ENCODE data around the gene C1QTNF7. TPM values are rescaled to one million over a fixed set of nuclear protein-coding genes. Genes with fewer than 3 reads are reported as not detected.

Gene C1QTNF7
- total and polyA plus RNA-seq, 2 of the 13 experiments (the other 11 are each of a cell fraction or from before 2014, with no cell fraction given), result not detected

- TF ChIP-seq ZFP90 (CRISPR knock-in tag; IDR thresholded peaks at IDR 0.05; ENCODE audit: borderline replicate concordance), result no peak
- no peak for TF ChIP-seq LCORL (IDR thresholded peaks at IDR 0.05)
- no peak for TF ChIP-seq LCORL (CRISPR knock-in tag; IDR thresholded peaks at IDR 0.05)
- TF ChIP-seq RFX5 (IDR thresholded peaks at IDR 0.05; ENCODE audit: low read depth, low read length), result no peak
- TF ChIP-seq MYC (CRISPR knock-in tag; IDR thresholded peaks at IDR 0.05; ENCODE audit: borderline replicate concordance), result no peak
- TF ChIP-seq ZNF816 (CRISPR knock-in tag; IDR thresholded peaks at IDR 0.05; ENCODE audit: borderline replicate concordance), result no peak
- TF ChIP-seq CENPBD1 (CRISPR knock-in tag; IDR thresholded peaks at IDR 0.05; ENCODE audit: borderline replicate concordance, low read depth), result no peak
- TF ChIP-seq ATF6 (CRISPR knock-in tag; conservative IDR thresholded peaks at IDR 0.05), result no peak
- no peak for TF ChIP-seq CREM (IDR thresholded peaks at IDR 0.05)
- TF ChIP-seq CREM (CRISPR knock-in tag; IDR thresholded peaks at IDR 0.05), result no peak
- peak; percentile 69 for TF ChIP-seq CTCF (CRISPR knock-in tag; IDR thresholded peaks at IDR 0.05)
- peak; percentile 60 for TF ChIP-seq STAG1 (CRISPR knock-in tag; IDR thresholded peaks at IDR 0.05)
- CTCF ChIA-PET (ENCODE audit: low intra/inter-chr PET ratio, low total read pairs), result interaction anchor here (0.7 to 1.3 kb wide), 2 partner anchors 219 to 226 kb away, joined by 3 to 6 read pairs; no protein-coding TSS in a partner anchor
- H3K9me3 ChIP-seq (ENCODE audit: low read length), result no peaks in the 10 kb centered on the region
- in situ Hi-C loops (cut with HindIII; ENCODE audit: extremely low pct_ligation_motif_present, low pct_unique_long_range_greater_than_20kb), result loop anchor here (5.0 kb wide), 1 partner anchor 220 kb away; no protein-coding TSS in a partner anchor
- no peak overlapping the region for H2AFZ ChIP-seq (ENCODE audit: low read length)
- H3K36me3 ChIP-seq (replicated peaks in 1 of 2; ENCODE audit: control insufficient read depth in 1 of 2, insufficient read depth in 2 of 2, low read length in 2 of 2), result no peaks in the 10 kb centered on the region
- no TSS peak for BruUV-seq (replicated peaks)
- H3K4me2 ChIP-seq (ENCODE audit: low read depth, low read length), result no peak overlapping the region
- POLR2A ChIA-PET, result no interaction called here
- intact Hi-C loops (cut with micrococcal nuclease; ENCODE audit: unreplicated experiment), result loop anchor here (1.0 kb wide), 1 partner anchor 226 kb away; no protein-coding TSS in a partner anchor
- no peaks in the 10 kb centered on the region for H3K4me1 ChIP-seq (ENCODE audit: insufficient read depth, low read length)
- H4K20me1 ChIP-seq (ENCODE audit: insufficient read depth, low read length), result no peaks in the 10 kb centered on the region
- no peaks in the 10 kb centered on the region for H3K79me2 ChIP-seq (ENCODE audit: insufficient read depth, low read length)
- 4% methylated on average over 7 of the region's 7 CpGs for WGBS (ENCODE audit: low lambda C conversion rate)
- no peak overlapping the region for H3K27ac ChIP-seq (ENCODE audit: extremely low read length, insufficient read depth, low read length)
- peak; percentile 80 for ATAC-seq
- DNase-seq (ENCODE audit: low spot score), result peak; percentile 24
- H3K9ac ChIP-seq (ENCODE audit: insufficient read depth, low read depth, low read length), result no peak overlapping the region
- H3K4me3 ChIP-seq (replicated peaks in 1 of 3; ENCODE audit: insufficient read depth in 1 of 3, low read depth in 2 of 3, low read length in 3 of 3), result no peak overlapping the region
- peak; percentile 82 for FAIRE-seq
- no peaks in the 10 kb centered on the region for H3K27me3 ChIP-seq (ENCODE audit: control insufficient read depth in 1 of 2, insufficient read depth in 2 of 2, low read length in 2 of 2)
Observed at GRCh38 chr4:15457406-15458201, 29.8 kb downstream of the C1QTNF7 start.
